Spleen (tissue), 7 donors: ENCODE measurements around the gene TCP11L1.

ENCODE experiments used
- POLR2A ChIP-seq, 3 donors: fragments of 450-650 bp; IDR thresholded peaks; one replicate each; pipeline ENCODE4 v1.5.1; 2017; ENCODE audit warnings: antibody characterized with exemption in 3 of 3, mild to moderate bottlenecking in 1 of 3
- TF ChIP-seq, protein P1 (sequence below), 11 experiments: fragments of 200-600 bp in 7 of 11; fragments of 450-650 bp in 4 of 11; sonication (generic) in 4 of 11; IDR thresholded peaks in 8 of 11; conservative IDR thresholded peaks in 3 of 11; 1 replicate in 7 of 11; 2 replicates in 4 of 11; pipeline versions ENCODE4 v1.4.0 to v1.8.0; 2016 to 2021; ENCODE audit warnings: antibody characterized with exemption in 11 of 11, inconsistent platforms in 4 of 11, mild to moderate bottlenecking in 1 of 11
- donor health status: DM: no; HTN: no; CAD: no; lungs with moderate emphysema.
- donor health status: DM: no; HTN: no; CAD: no.
- donor health status: DM: no; HTN: no; CAD: no.

DNA sequence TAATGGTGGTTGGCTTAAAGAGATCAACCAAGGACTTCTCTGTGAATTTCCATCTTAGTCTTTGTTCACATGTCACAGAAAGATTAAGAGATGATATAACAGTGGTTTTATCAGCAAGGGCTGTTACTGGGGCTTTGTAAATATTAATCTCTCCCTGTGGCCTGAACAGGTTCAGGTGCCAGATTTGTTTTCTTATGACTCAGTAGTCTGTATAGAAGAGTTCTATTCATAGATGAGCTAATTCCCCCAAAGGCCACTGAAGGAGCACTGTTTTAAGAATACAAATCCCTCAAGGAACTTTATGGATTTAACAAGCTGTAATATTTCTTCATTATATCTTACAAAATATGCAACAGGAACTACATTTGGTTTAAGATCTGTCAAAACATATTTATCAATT is 50.4 kb downstream of the TCP11L1 start:
- no peak for TF ChIP-seq POLR2A (IDR thresholded peaks at IDR 0.05)
- TF ChIP-seq, protein P1, sequence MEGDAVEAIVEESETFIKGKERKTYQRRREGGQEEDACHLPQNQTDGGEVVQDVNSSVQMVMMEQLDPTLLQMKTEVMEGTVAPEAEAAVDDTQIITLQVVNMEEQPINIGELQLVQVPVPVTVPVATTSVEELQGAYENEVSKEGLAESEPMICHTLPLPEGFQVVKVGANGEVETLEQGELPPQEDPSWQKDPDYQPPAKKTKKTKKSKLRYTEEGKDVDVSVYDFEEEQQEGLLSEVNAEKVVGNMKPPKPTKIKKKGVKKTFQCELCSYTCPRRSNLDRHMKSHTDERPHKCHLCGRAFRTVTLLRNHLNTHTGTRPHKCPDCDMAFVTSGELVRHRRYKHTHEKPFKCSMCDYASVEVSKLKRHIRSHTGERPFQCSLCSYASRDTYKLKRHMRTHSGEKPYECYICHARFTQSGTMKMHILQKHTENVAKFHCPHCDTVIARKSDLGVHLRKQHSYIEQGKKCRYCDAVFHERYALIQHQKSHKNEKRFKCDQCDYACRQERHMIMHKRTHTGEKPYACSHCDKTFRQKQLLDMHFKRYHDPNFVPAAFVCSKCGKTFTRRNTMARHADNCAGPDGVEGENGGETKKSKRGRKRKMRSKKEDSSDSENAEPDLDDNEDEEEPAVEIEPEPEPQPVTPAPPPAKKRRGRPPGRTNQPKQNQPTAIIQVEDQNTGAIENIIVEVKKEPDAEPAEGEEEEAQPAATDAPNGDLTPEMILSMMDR (IDR thresholded peaks at IDR 0.05 in 8 of 11, conservative IDR thresholded peaks at IDR 0.05 in 3 of 11): no peak
